ENCODE measurements around the gene DENND2D. TPM values are rescaled to one million over a fixed set of nuclear protein-coding genes. Genes with fewer than 3 reads are reported as not detected.

DENND2D gene
- total and polyA plus RNA-seq, 2 donors (not counting 1 experiment from before 2014, with no cell fraction given): 48.0 to 111 TPM

DNA sequence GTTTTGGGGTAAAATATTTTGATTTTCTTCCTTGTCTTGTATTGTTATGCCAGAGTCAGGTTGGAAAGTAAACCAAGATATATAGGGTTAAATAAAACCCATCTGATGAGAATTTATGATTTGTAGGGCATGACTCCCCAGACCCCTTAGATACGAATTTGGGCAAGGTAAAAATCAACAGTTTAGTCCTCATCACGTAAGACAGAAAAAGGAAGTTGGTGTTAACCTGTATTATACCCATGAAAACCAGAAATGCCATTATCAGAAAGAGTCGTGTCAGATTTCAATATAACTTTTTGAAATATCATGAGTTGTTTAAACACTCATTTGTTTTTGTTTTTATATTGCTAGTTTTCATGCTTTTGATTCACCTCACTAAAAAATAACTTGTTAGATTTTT is 48.6 kb downstream of the DENND2D start:
- ChIA-PET POLR2A (interaction anchor here (0.8 kb wide), 1 partner anchor 40 kb away, joined by 11 read pairs; no protein-coding TSS in a partner anchor), CTCF (no interaction called here)
- H4K20me1 ChIP-seq (ENCODE audit: control insufficient read depth, insufficient read depth, low read length, poor library complexity, severe bottlenecking): peaks cover 14% of the 10 kb centered on the region
- H3K27me3 Mint-ChIP-seq: no peaks in the 10 kb centered on the region
- H3K27ac ChIP-seq (ENCODE audit: low read length in 2 of 2): peak overlapping the region; percentile 38 to 60
- peaks cover 9 to 70% of the 10 kb centered on the region in 2 experiments for H3K36me3 ChIP-seq (replicated peaks in 1 of 2; ENCODE audit: control extremely low read depth in 1 of 2, control insufficient read depth in 1 of 2, extremely low read depth in 1 of 2, insufficient read depth in 2 of 2, low read length in 1 of 2)
- intact Hi-C loops (cut with micrococcal nuclease): loop anchor here (2.0 to 5.0 kb wide), 3 partner anchors 19 to 35 kb away; no protein-coding TSS in a partner anchor
- H3K4me2 ChIP-seq (replicated peaks; ENCODE audit: low read depth, low read length, poor library complexity, severe bottlenecking): peak overlapping the region; percentile 38
- H3K27ac Mint-ChIP-seq: peak overlapping the region; percentile 91
- H3K27me3 ChIP-seq (replicated peaks in 1 of 4; ENCODE audit: control extremely low read depth in 1 of 4, control insufficient read depth in 3 of 4, insufficient read depth in 4 of 4, low read length in 3 of 4): no peaks in the 10 kb centered on the region
- H3K4me1 Mint-ChIP-seq: peaks cover 89% of the 10 kb centered on the region
- no peak for ATAC-seq (ENCODE audit: low read depth)
- no peaks in the 10 kb centered on the region for H3K9me3 Mint-ChIP-seq (ENCODE audit: insufficient read depth)
- TF ChIP-seq EZH2 (IDR thresholded peaks at IDR 0.05; ENCODE audit: borderline replicate concordance, insufficient read depth, low read depth, low read length, poor library complexity, severe bottlenecking): no peak
- no peak for TF ChIP-seq CTCF (IDR thresholded peaks at IDR 0.05)
- H3K4me3 Mint-ChIP-seq: peak overlapping the region; percentile 78
- H3K9ac ChIP-seq (ENCODE audit: low read length): peak overlapping the region; percentile 6
- H3K4me3 ChIP-seq (ENCODE audit: control extremely low read depth in 1 of 5, extremely low read depth in 1 of 5, insufficient read depth in 1 of 5, low read depth in 2 of 5, low read length in 4 of 5): no peak overlapping the region
- peak; percentile 32 for DNase-seq
- no CpG with 5 or more reads among the region's 3 CpGs for WGBS (ENCODE audit: insufficient coverage)
- peak overlapping the region; percentile 39 for H2AFZ ChIP-seq (ENCODE audit: insufficient read depth, low read depth, low read length, poor library complexity, severe bottlenecking)
- H3K4me1 ChIP-seq (ENCODE audit: control insufficient read depth in 2 of 2, insufficient read depth in 2 of 2, low read length in 2 of 2): peaks cover 39 to 65% of the 10 kb centered on the region in 2 donors
- H3K79me2 ChIP-seq (ENCODE audit: control insufficient read depth, insufficient read depth, low read length): peaks cover 100% of the 10 kb centered on the region
- no peaks in the 10 kb centered on the region for H3K9me3 ChIP-seq (ENCODE audit: control extremely low read depth in 1 of 3, control insufficient read depth in 2 of 3, insufficient read depth in 1 of 3, low read length in 2 of 3)

DNA sequence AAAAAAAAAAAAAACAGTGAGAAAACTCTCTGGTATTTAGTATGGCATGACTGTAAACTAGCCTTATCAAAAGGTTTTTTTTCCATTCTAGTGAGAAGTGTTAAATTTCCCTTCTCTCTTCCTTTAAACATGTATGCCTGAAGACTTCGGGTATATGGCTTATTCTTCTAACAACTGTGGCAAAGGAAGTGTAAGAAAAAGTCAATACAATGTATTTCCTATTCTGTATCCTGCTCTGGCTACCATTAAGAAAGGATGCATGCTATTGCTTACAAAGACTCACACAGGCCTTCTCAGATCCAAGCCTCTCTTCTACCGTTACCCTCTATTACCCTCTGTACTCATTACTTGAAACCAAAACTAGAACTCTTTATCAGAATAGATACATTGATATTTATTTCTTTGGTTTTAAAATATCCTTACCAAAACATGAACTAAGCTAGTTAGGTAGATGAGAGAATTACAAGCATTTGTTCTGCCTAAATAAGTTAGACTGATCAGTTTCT is 52.0 kb downstream of the DENND2D start:
- Mint-ChIP-seq H3K27ac (peak overlapping the region; percentile 66), H3K4me1 (peaks cover 85% of the 10 kb centered on the region), H3K27me3 (no peaks in the 10 kb centered on the region), H3K9me3 (ENCODE audit: insufficient read depth) (no peaks in the 10 kb centered on the region), H3K4me3 (peak overlapping the region; percentile 51)
- Histone ChIP-seq H3K9ac (ENCODE audit: low read length) (peak overlapping the region; percentile 2), H3K36me3 (replicated peaks in 1 of 2; ENCODE audit: control extremely low read depth in 1 of 2, control insufficient read depth in 1 of 2, extremely low read depth in 1 of 2, insufficient read depth in 2 of 2, low read length in 1 of 2) (peaks cover 8 to 56% of the 10 kb centered on the region in 2 experiments), H4K20me1 (ENCODE audit: control insufficient read depth, insufficient read depth, low read length, poor library complexity, severe bottlenecking) (peaks cover 4% of the 10 kb centered on the region), H3K27me3 (replicated peaks in 1 of 4; ENCODE audit: control extremely low read depth in 1 of 4, control insufficient read depth in 3 of 4, insufficient read depth in 4 of 4, low read length in 3 of 4) (no peaks in the 10 kb centered on the region), H3K4me3 (ENCODE audit: control extremely low read depth in 1 of 5, extremely low read depth in 1 of 5, insufficient read depth in 1 of 5, low read depth in 2 of 5, low read length in 4 of 5) (no peak overlapping the region), H3K79me2 (ENCODE audit: control insufficient read depth, insufficient read depth, low read length) (peaks cover 100% of the 10 kb centered on the region), H3K4me2 (replicated peaks; ENCODE audit: low read depth, low read length, poor library complexity, severe bottlenecking) (peak overlapping the region; percentile 36), H3K27ac (ENCODE audit: low read length in 2 of 2) (peak overlapping the region in 1 of 2 donors; percentile 60), H2AFZ (ENCODE audit: insufficient read depth, low read depth, low read length, poor library complexity, severe bottlenecking) (peak overlapping the region; percentile 11), H3K4me1 (ENCODE audit: control insufficient read depth in 2 of 2, insufficient read depth in 2 of 2, low read length in 2 of 2) (peaks cover 52 to 76% of the 10 kb centered on the region in 2 donors), H3K9me3 (ENCODE audit: control extremely low read depth in 1 of 3, control insufficient read depth in 2 of 3, insufficient read depth in 1 of 3, low read length in 2 of 3) (no peaks in the 10 kb centered on the region)
- ChIA-PET CTCF (no interaction called here), POLR2A (no interaction called here)
- intact Hi-C loops (cut with micrococcal nuclease): no loop called here
- TF ChIP-seq EZH2 (IDR thresholded peaks at IDR 0.05; ENCODE audit: borderline replicate concordance, insufficient read depth, low read depth, low read length, poor library complexity, severe bottlenecking): no peak
- TF ChIP-seq CTCF (IDR thresholded peaks at IDR 0.05): no peak
- ATAC-seq (ENCODE audit: low read depth) (peak; percentile 36), DNase-seq (no peak)
- WGBS (ENCODE audit: insufficient coverage): no CpG with 5 or more reads among the region's 2 CpGs

All from B cell (primary cell).